ENCODE data around the gene PTCH1.

Gene PTCH1

DNA sequence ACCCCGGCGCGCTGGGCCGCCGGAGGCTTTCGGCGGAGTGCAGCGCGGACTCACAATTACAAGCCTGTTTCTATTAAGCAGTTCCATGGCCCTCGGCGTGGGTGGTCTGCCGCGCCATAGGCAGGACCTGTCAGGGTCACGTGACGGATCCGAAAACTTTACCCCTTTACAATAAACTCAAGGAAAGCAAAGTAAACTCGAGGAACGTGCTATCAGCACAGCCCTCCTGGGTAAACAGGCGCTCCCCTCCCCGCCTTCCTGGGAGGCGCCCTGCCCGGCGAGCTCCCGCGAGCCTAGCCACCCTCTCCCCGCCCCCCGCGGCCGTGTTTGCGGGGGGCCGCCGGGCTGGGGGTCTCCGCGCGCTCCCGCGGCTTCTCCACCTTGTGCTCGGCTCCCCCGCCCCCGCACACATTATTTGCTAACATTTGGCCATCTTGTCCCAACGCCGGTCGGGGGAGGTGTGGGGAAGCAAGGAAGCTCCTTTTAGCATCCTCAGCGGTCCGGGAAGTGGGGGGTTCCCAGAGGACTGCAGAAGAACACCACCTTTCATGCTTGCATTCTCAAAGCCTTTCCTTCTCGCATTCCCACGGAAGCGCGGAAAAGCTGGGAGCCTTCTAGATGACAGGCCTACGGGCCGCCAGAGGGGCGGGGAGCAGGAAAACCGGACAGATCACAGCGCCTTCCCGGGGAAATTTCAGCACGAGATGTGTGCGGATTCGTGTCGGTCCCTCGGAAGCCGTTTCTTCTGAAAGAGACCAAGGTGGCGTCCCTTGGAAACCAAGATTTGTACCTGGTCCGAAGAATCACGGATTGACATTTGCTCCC is at the start of gene PTCH1:
Gene PTCH1, minus strand, starts transcription at position 238 of the 825 bp plus-strand sequence.
- no peak for DNase-seq

DNA sequence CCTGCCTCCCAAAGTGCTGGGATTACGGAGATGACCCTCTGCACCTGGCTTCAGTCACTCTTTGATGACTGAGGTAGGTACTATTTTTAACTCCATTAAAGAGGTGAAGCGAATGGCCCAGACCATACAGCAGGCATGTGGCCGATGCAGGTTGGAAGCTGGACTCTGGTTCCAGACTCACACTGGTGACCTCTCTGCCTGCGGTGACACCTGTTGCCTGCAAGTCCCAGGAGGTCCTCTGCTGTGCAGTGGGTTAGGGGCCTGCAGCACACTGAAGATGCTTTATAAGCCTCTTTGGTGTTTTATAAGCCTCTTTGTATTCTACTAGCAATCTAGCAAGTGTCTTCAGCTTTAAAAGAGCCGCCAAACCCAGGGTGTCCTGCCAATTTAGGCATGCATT is 49.2 kb upstream of the PTCH1 start:
- no peak for DNase-seq

DNA sequence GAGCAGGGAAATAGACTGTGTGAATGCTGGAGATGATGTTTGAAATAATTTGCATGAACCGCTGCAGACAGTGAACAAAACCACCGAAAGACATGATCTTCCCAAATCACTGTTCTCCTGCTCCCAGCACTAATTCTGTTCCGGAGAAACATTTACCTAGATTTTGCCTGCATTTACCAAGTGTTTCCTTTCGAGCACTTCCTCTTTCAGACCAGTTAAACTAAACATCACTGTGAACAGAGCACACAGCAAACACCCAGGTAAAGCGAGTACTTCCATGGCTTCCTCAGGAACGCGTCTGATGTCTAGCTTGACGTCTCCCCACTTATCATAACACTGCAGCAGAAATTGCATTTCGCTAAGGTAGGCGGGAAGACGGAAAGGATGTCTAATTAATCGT is 45.1 kb upstream of the PTCH1 start:
- no peak for DNase-seq

DNA sequence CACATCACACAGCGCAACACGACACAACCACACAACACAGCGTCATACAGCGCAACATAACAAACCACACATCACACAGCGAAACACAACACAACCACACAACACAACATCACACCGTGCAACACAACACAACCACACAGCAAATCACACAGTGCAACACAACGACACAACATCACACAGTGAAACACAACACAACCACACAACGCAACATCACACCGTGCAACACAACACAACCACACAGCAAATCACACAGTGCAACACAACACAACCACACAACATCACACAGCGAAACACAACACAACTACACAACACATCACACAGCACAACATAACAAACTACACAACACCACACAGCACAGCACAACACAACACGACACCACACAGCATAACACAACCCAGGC is 40.4 kb upstream of the PTCH1 start:
- DNase-seq, result no peak

DNA sequence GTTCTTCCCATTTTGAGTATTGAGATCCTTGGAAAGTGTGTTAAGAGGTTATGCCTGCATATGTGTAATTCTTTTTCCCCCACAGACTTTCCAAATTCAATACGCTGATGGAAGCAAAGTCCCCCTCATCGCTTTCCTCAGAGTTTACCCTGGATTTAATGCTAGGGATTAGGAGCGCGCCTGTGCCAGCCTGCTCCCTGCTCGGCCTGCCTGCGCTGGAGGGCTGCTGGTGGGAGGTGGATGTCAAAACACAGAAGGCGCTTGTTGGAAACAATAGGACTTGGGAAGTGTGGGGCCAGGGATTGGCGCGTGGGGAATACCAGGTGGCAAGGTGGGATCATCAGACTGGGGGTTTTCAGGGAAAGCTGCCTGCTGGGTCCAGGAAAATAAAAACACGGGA is 39.8 kb upstream of the PTCH1 start:
- no peak for DNase-seq

DNA sequence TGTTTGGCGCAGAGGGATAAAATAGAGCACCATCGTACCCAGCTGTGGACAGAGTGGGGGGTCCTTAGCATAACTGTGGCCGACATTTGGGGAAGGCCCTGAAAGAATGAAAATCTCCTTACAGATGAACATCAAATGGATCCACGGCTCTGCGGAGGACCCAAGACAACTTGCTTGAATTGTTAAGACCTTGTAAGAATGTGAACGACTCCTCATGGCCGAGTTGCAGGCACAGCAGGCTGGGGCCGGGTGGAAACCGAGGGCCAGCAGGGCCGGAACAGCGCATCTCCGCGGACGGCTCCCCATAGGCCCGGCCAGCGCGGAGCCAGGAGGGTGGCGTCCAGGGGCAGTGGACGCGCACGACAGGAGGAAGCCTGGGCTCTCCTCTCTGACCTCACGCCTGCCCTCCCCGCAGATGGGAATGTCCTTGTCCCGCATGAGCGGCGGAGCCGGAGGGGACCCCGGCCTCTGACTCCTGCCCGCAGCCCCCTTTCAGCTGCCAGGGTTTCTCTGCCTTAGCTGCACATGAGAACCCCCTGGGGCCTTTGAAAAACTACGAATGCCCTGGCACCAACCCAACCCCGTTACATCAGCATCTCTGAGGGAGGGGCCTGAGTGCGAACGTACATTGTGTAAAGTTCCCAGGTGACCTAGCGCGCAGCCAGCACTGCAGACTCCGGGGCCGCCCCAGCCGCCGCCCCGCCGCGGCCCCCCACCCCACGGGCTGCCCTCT is 36.2 kb upstream of the PTCH1 start:
- DNase-seq, result no peak

DNA sequence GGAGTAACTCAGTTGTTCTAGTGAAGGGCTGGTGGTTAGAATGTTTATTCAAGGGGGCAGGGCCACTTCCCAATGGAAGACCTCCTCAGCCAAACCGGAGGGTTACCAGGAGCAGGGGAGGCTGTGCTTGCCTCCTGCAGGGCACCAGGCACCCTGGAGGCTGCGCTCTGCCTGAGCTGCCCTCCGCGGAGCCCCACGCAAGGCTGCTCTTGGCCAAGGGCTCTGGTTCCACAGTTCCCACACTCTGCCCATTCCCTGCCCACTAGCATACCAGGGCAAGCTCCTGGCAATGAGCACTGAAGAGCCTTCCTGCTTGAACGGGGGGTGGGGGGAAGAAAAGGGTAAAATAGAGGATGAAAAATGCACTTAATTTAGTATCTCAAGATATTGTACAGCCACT is 35.5 kb upstream of the PTCH1 start:
- no peak for DNase-seq

DNA sequence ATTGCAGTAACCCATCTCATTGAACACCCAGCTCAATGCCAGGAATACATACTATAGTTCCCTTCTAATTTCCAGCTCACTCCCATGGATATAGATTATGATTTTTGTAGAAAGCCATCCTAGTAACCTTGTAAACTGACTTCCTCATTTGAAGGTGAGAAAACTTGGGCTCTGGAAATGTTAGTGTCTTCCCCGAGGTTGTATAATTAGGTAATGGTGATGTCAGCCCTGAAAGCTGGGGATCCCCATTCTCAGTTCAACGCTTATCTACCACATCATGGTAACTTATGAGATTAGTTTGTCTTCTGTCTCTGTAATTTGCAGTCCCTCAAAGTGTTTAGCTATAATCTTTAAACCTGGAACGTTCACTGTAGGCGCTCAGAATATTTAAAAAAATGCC is 34.6 kb upstream of the PTCH1 start:
- DNase-seq, result no peak

DNA sequence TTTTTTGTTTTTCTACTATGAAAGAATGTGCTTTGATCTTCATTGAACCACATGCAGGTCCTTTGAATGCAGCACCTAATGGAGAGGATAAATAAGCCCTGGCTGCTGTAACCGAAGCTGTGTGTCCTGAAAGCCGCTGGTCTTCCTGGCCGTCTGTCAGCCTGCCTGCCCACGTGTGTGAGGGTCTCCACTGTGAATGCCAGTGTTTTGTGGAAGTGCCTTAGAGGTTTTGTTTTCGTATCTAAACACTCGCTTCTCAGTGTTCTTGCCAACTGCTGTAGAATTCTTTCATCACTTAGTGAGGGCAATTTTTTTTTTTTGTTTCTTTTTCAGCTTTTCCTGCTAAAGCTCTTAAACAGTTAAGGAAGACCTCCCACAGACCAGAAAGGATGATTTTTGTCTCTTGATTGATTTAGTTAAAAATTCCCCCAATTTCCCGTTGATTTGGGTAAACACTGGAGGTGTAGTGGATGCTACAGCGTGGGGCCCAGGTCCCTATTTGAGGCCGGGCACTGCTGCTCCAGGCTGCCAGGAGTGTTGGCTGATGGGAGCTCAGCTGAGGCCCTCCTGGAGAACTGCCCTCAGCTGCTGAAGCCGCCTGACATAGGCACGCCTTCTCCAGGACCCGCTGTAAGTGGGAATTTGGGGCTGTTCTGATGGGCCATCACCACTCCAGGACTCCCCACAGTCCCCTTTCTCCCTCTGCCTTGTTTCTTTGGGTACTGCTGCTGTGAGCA is 29.2 kb upstream of the PTCH1 start:
- DNase-seq, result no peak

DNA sequence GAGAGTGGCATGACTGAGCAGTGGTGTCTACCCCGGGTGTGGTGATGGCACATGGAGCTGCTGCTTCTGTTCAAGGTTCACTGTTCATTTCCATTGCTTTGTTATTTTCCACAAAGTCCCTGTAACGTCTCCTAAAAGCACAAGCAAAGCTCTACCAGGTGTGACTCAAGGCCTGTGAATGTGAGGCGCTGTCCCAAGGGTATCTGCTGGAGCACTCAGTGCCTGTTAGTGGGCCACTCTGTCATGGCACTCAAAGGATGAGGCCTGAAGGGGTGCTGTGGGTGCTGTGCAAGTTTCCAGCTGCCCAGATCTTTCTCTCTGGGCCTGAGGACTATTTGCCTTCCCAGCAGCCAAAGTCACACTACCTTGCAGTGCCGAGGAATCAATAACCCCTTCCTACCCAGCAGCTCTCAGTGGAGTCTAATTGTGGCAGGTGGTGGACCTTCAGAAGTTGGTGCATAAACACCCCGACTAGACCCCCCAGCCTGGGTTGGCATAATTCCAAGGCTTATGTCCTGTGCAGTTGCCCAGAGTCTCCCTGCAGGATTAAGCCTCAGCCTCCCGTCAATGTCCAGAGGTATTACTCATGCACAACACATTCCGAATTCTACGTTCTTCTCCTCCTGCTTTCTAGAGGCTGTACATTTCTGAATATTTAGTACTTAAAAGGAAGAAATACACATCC is 17.4 kb upstream of the PTCH1 start:
- no peak for DNase-seq

DNA sequence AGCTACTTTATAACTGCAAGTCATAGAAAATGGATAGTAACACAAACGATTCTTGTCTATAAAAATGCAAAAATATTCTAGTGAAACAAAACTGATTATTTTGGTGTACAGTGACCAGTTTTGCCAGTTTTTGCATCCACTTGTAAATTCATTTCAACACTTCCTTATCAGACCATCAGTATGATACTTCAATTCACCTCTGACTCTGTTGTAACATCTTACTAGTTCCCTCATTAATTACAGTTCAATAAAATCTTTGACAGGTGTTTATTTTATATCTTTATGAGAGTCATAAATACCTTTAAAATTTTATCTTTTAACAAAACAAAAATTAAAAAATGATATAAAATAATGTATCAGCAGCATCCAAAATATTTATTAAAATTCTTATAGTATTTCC is 13.1 kb upstream of the PTCH1 start:
- DNase-seq, result no peak

DNA sequence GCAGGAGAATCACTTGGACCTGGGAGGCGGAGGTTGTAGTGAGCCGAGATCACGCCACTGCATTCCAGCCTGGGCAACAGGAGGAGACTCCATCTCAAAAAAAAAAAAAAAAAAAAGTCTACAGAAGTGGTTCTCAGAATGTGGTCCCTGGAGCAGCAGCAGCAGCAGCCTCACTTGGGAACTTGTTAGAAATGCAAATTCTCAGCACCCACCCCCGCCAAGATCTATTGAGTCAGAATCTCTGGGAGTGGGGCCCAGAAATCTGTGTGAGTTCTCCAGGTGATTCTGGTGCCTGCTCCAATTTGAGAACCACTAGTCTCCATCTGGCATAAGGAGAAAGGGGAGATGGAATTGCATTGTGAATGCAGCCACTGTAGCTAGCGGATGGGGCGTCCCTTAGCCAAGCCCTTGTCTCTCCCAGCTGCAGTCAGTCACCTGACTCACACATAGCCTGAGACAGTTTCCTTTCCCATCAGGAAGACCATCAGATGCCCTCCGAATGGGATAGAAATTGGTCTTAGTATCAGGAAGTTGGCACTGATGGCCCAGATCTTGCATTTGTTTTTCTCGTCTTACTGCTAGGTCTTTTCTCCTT is 12.2 kb upstream of the PTCH1 start:
- no peak for DNase-seq

DNA sequence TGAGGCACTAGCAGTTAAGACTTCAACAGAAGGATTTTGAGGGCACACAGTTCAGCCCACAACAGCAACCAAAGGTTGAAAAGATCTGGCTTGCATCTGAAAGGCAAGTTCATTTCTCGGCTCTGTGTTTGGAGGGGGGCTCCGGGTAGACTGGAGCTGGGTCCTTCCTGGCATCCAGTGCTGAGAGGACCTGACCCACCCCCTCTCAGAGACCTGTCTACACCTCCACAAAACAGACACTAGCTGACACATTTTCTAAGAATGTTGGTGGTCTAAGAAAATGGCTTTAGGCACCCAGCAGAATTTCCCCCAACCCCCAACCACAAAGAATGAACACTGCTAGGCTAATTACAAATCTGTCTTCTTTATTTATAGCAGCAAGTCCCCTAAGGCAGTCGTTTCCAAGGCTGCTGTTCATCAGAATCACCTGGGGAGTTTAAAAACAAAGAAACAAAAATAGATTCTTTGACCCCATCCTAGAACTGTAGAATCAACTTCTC is 6.2 kb upstream of the PTCH1 start:
- DNase-seq, result no peak

DNA sequence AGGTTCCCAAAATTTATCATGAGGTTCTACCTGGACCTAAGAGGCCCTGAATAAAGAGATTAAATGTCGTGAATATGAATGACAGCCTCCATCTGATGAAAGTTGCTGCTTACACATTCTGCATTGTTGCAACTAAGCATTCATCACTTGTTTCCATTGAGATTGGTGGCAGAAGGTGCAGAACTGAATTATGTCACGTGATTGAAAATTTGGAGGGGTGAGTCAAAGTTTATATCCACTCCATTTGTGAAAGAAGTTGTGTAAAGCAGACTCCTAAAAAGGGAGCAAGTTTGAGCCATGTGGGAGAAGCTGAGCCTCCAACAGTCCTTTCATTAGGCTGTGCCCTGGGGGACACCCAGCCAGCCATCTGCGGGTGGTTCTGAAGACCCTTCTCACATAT is 4.9 kb upstream of the PTCH1 start:
- DNase-seq, result no peak

DNA sequence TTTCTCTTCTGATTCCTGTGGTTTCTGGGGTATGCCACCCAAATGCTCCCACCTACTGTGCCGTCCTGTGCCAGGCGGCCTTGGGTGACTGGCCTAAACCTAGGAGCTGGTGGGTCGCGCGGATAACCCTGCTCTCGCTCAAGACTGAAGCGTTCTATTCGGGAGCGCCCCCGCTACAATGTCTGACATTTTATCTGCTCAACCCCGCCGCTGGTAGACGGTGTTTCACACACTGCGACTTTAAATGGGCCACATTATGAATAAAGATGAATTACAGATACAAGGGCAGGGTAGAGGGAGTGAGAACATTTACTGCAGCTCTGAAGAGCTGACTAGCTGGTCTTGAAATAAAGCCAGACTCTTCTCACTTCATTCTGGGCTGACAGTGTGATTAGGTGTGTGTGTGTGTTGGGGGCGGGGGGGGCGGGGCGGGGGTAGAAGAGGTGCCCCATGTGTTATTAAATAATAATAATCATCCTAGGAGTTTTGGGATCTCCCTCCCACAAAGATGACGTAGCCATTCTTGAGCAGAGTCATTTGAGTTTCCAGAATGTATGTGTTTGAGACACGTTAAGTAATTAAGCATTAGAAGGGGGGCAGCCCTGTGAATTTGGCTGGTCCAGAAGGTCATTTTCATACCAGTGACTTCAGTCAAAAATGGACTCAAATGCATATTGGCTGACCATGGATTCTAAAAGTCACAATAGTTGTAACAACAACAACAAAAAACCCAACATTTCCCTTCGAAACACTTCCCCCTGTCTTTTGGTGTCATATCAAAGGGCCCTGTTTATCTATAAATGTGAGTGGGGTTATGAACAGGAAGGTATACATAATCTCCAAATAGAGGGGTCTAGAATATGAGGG is 1.0 kb upstream of the PTCH1 start:
- no peak for DNase-seq

DNA sequence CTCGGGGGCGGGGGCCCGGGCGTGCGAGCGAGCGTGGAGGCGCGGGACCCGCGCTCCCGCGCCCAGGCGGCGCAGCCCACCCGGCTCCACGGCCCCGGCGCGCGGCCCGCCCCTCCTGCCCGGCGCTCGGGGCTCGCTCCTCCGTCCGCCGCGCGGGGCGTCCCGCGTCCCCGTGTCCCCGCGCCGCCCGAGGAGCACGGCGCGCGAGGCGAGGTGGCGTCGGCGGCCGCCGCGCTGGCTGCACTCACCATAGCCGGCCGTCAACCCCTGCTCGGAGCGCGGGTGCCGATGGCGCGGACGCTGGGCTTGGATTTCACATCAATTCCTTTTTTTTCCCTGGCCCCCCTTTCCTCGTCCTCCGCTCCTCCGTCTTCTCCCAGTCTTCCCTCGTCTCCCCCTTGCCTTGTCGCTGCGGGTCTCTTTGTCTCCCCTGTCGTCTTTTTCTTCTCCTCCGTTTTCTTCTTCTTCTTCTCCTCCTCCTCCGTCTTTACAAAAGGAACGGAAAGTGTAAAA is 494 bp downstream of the PTCH1 start:
- no peak for DNase-seq

DNA sequence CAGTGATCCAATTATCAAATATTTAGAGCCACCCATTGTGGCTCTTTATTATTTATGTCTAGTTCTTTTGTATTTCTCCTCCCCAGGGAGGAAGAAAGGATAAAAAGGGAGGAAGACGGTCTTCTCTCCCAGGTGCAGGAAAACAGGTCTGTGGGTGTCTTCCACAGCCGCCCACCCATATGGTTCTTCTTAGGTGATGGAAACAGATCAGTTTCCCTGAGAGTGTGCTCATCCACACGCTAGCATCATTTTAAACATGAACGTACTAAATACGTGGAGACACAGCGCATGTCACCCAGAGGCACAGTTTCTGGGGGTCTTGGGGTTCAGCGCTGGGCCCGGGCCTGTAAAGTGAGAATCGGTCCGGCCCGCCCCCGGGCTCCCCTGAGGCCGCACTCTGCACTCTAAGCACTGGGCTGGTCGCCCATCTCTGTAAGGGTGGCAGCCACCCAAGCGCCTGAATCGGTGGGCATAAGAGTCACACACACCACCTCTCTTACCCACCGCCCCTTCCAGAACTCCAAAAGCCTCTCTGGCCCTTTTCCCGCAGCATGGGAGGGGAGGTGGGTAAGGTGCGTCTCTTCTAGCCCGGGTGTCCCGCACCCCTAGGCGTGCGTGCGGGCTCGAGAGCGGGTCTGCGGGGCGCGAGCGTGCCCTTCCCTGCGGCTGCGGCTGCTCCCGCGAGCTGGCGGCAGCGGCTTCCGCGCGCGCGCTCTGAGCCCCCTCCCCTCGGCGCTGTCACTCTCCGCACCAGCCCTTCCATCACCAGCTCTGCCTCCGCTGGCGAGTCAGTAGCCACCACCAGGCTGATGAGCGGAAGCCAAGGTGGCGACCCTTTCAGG is 1.3 kb downstream of the PTCH1 start:
- no peak for DNase-seq

DNA sequence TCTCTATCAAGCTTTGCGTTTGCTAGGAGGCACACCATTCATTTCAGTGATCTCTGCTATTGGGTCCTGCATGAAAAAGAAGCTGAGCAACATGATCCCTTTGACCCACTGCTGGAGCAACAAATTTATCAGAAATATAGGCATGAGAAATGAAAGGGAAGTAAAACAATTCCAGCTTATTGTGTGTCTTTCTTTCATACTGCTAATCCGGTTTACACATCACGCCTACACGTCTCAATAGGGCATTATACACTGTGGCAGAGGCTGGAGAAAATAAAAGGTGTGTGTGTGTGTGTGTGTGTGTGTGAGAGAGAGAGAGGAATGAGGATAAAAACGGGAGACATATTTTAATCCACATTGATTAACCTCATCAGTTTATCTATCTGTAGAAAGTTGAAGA is 2.4 kb downstream of the PTCH1 start:
- DNase-seq, result no peak

DNA sequence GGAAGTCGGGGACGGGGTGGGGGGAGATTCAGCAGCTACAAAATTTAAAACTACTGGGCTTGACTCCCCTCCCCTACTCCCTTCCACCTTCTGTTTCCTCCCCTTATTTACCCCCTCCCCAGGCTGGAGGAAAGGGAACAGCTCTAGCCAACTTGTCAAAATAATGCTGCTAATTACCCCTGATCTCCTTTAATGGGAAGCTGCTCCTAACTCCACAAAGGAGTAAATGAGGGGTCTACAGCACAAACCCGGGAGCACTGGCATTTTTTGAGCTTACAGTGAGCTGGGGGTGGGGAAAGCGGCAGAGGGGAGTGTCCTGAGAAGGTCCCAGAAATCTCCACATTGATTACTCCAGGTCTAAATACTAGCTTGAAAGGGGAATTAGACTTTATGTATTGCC is 3.1 kb downstream of the PTCH1 start:
- DNase-seq, result no peak

DNA sequence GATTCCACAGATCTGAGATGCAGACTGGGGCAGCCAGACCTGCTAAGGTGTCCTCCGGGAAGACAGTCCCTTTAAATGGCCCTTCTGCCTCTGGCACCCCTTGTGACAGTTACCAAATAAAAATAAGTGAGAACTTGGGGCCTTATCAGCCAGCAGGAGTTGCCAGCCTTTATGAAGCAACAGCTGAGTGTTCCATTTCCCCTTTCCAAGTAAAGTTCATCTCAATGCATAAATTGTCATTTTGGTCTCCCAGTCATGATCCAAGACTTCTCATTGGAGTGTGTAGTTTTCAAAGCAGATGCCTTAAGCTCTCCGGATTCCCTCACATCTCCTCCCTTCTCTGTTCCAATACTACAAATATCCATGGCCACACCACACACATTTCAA is 4.1 kb downstream of the PTCH1 start:
- DNase-seq, result no peak
